OCI-M1 (cell line): ENCODE measurements around the gene CEACAM20.
A peak's percentile ranks its signal among the peaks of the same experiment; 100 is the strongest.
"Not testable (repeated sequence)": the region's sequence is repeated elsewhere in the genome, so short reads cannot be mapped to it uniquely, and the experiment has no call there.

Experiments
- DNase-seq: peaks from one replicate; lab custom pipeline; 2025; lab: John Stamatoyannopoulos, UW

The CEACAM20 gene

DNA sequence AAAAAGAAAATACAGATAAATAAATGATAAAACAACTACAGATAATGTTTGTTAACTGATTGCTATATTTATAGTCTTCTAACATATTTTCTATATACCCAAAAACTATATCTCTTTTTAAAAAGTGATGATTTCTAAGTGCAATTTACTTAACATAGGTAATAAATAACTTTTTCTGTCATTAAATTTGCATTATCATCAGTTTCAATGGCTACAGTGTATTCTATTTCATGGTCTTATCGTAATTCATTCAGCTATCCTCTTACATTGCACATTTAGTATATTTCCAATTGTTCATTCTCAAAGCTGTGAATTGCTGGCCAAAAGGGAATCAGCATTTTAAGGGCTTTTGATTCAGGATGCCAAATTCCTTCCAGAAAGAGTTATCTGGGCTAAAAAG lies 32.8 kb downstream of the CEACAM20 start:
- no peak for DNase-seq

DNA sequence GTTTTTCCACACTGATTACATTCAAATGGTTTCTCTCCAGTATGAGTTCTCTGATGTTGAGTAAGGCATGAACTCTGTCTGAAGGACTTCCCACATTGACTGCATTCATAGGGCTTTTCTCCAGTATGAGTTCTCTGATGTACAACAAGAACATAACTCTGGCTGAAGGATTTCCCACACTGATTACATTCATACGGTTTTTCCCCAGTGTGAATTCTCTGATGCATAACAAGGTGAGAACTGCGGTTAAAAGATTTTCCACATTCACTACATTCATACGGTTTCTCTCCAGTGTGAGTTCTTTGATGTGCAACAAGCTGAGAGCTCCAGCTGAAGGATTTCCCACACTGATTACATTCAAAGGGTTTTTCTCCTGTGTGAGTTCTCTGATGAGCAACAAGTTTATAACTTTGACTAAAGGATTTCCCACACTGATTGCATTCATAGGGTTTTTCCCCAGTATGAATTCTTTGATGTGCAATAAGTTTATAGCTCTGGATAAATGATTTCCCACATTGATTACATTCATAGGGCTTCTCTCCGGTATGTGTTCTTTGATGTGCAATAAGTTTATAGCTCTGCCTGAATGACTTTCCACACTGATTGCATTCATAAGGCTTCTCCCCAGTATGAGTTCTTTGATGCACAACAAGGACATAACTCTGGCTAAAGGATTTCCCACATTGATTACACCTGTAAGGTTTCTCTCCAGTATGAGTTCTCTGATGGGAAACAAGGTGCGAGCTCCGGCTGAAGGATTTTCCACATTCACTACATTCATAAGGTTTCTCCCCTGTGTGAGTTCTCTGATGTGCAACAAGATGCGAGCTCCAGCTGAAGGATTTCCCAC lies 52.7 kb downstream of the CEACAM20 start:
- peak; percentile 62 for DNase-seq

DNA sequence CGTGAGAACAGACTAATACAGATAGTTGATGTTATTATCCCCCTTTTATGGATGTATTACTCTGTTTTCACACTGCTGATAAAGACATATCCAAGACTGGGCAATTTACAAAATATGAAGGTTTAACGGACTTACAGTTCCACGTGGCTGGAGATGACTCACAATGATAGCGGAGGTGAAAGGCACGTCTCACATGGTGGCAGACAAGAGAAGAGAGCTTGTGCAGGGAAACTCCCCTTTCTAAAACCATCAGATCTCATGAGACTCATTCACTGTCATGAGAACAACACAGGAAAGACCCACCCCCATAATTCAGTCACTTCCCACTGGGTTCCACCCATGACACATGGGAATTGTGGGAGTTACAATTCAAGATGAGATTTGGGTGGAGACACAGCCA lies 60.7 kb downstream of the CEACAM20 start:
- DNase-seq: not testable (repeated sequence)

DNA sequence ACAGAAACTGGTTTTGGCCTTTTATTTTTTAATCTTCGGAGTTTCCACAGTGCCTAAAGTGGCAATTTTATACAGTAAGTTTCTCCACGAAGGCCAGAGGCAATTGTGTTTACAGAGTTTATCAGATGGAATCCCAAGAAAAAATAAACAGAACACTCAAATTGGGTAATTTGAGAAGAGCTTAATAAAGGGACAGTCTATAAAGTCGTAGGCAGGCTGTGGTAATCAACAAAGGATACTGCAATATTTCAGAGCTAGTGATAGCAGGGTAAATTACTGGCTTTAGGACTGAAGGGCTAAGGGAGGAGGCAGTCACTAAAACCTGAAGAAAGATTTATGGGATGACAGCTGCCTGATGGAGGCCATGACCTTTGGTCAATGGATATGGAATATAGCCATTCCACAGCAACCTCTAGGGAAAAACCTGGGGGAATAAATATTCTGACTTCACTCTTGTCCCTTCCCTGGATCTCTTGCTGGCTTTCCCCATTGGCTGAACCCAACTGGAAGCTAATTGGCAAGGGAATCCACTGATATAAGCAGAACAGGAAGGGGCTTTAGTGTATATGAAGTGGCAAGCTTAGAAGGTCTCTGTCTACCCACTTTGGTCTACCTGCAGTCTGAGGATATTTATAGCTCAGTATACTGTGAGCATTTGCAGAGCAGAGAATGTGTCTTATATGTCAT lies 66.7 kb downstream of the CEACAM20 start:
- not testable (repeated sequence) for DNase-seq
